Activated CD8-positive, alpha-beta T cell treated with anti-CD3 and anti-CD28 coated beads for 36 hours (primary cell): ENCODE data around the gene RAP1GDS1. TPM values are rescaled to one million over a fixed set of nuclear protein-coding genes. Genes with fewer than 3 reads are reported as not detected.

Experiments
- ATAC-seq: fragments of 200-7000 bp; cut with Tn5 transposase; one replicate; pipeline ENCODE4 v1.10.0; 2021; ENCODE audit warnings: mild to moderate bottlenecking, moderate library complexity
- CTCF ChIA-PET: fragments of 350-600 bp; sonication (Branson Sonifier 250); formaldehyde crosslinking; loops from one replicate; lab custom pipeline; 2021; ENCODE audit warnings: antibody characterized with exemption; lab: Charles Lee
- POLR2A ChIA-PET: fragments of 350-600 bp; sonication (Branson Sonifier 250); formaldehyde crosslinking; loops from one replicate; lab custom pipeline; 2021; ENCODE audit warnings: antibody characterized with exemption; lab: Charles Lee
- DNase-seq: peaks from one replicate; pipeline ENCODE4 v3.0.0-alpha.2; 2020
- H3K27ac Mint-ChIP-seq: one replicate; pipeline ENCODE4 v1.8.0; 2021; ENCODE audit warnings: mild to moderate bottlenecking, mixed read lengths
- H3K27me3 Mint-ChIP-seq: one replicate; pipeline ENCODE4 v1.8.0; 2021; ENCODE audit warnings: mixed read lengths
- H3K36me3 Mint-ChIP-seq: one replicate; pipeline ENCODE4 v1.8.0; 2021; ENCODE audit warnings: low read depth, mixed read lengths
- H3K4me1 Mint-ChIP-seq: one replicate; pipeline ENCODE4 v1.8.0; 2021; ENCODE audit warnings: low read depth, mixed read lengths
- H3K4me3 Mint-ChIP-seq: one replicate; pipeline ENCODE4 v1.8.0; 2021; ENCODE audit warnings: mild to moderate bottlenecking, moderate library complexity, mixed read lengths
- H3K9me3 Mint-ChIP-seq: one replicate; pipeline ENCODE4 v1.8.0; 2021; ENCODE audit warnings: mixed read lengths
- intact Hi-C: fragments of 100-400 bp; cut with micrococcal nuclease; formaldehyde crosslinking; loops from one replicate; pipeline ENCODE4 v1.10.0; 2022
- total RNA-seq, 2 experiments: library from RNA; stranded (reverse); gene quantifications; one replicate each; pipeline ENCODE4 v1.2.3, GENCODE V29; 2021
- TF ChIP-seq, protein P1 (sequence below): fragments of 200-600 bp; IDR thresholded peaks from one replicate; pipeline ENCODE4 v1.8.0; 2022; ENCODE audit warnings: antibody characterized with exemption, mild to moderate bottlenecking

The RAP1GDS1 gene
- total RNA-seq, 2 experiments from 2014 or later = 49.8 to 52.1 TPM

DNA sequence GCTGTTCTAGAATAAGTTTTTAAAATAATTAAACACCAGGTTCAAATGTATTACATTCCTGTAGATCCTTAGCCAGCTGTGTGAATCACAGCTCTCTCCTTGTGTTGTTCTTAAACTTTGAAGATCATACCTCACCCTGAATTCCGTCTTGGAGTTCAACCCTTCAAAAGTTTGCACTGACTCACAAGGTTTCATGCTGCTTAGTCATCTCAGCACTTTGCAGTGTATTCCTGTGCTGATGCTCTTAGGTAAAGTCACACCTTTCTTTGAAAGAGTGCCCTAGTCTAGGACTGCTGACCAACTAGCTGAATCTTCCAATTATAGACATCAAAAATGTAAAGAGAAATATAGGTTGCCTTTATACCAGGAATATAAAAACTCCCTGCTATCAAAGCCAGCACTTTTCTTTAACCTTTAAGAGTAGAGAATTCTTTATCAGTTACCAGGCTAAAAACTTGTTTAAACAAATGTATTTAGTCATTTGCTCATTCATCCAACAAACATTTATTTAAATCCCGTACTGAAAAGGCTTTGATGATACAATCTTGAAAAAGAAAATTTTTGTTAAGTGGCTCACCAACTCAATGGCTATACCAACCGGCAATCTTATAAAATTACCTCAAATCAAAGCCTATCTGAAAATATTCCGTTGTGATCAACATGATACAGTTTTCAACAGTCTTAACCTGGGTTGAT is 169.7 kb downstream of the RAP1GDS1 start:
- TF ChIP-seq, protein P1, sequence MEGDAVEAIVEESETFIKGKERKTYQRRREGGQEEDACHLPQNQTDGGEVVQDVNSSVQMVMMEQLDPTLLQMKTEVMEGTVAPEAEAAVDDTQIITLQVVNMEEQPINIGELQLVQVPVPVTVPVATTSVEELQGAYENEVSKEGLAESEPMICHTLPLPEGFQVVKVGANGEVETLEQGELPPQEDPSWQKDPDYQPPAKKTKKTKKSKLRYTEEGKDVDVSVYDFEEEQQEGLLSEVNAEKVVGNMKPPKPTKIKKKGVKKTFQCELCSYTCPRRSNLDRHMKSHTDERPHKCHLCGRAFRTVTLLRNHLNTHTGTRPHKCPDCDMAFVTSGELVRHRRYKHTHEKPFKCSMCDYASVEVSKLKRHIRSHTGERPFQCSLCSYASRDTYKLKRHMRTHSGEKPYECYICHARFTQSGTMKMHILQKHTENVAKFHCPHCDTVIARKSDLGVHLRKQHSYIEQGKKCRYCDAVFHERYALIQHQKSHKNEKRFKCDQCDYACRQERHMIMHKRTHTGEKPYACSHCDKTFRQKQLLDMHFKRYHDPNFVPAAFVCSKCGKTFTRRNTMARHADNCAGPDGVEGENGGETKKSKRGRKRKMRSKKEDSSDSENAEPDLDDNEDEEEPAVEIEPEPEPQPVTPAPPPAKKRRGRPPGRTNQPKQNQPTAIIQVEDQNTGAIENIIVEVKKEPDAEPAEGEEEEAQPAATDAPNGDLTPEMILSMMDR = no peak
- intact Hi-C loops = no loop called here
- ChIA-PET POLR2A (interaction anchor here (0.6 kb wide), 2 partner anchors 14 to 19 kb away, joined by 4 read pairs; no protein-coding TSS in a partner anchor), CTCF (interaction anchor here (0.9 to 1.6 kb wide), 3 partner anchors 10 to 51 kb away, joined by 3 read pairs; no protein-coding TSS in a partner anchor)
- Mint-ChIP-seq H3K4me1 (peaks cover 18% of the 10 kb centered on the region), H3K4me3 (no peak overlapping the region), H3K36me3 (peaks cover 16% of the 10 kb centered on the region), H3K27ac (no peak overlapping the region), H3K9me3 (peaks cover 5% of the 10 kb centered on the region), H3K27me3 (no peaks in the 10 kb centered on the region)
- DNase-seq = no peak
- ATAC-seq = peak; percentile 60

DNA sequence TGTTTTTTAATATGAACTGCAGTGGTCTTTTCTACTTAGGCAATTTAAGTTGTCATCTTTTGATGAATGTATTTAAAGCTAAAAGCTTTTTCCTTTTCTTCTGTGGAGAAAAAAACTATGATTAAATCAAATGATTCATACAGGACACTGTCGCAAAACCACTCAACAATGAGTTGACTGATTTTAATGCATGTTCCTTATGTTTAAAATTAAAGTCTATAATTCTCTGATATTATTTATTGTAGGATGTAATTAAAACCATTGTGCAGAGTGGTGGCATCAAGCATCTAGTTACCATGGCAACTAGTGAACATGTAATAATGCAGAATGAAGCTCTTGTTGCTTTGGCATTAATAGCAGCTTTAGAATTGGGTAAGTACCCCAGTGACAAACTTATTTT is 172.5 kb downstream of the RAP1GDS1 start:
- POLR2A ChIA-PET = no interaction called here
- TF ChIP-seq, protein P1 = no peak
- Mint-ChIP-seq H3K36me3 (peaks cover 18% of the 10 kb centered on the region), H3K27ac (no peak overlapping the region), H3K27me3 (no peaks in the 10 kb centered on the region), H3K4me3 (no peak overlapping the region), H3K4me1 (peaks cover 4% of the 10 kb centered on the region), H3K9me3 (no peaks in the 10 kb centered on the region)
- CTCF ChIA-PET = no interaction called here
- intact Hi-C loops = no loop called here
- DNase-seq (no peak), ATAC-seq (no peak)

DNA sequence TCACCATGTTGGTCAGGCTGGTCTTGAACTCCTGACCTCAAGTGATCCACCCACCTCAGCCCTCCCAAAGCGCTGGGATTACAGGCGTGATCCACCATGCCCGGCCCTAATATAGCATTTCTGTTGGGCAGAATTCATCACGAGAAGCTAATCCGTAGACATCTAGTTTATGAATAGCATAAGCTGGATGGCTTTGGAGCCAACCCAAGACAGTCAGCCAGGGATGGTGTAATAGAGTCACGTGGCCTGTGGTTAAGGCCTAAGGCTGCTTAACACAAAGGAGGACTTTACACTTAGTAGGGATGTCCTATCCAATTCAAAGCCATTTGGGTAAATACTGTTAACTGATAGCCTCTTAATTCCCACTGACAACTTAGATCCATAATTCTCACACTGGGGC is 173.6 kb downstream of the RAP1GDS1 start:
- ChIA-PET POLR2A (no interaction called here), CTCF (no interaction called here)
- peaks cover 4% of the 10 kb centered on the region for H3K4me1 Mint-ChIP-seq
- TF ChIP-seq, protein P1 = no peak
- H3K27me3 Mint-ChIP-seq = no peaks in the 10 kb centered on the region
- no peak overlapping the region for H3K27ac Mint-ChIP-seq
- ATAC-seq = no peak
- no peaks in the 10 kb centered on the region for H3K9me3 Mint-ChIP-seq
- intact Hi-C loops = no loop called here
- DNase-seq = no peak
- no peak overlapping the region for H3K4me3 Mint-ChIP-seq
- peaks cover 23% of the 10 kb centered on the region for H3K36me3 Mint-ChIP-seq

DNA sequence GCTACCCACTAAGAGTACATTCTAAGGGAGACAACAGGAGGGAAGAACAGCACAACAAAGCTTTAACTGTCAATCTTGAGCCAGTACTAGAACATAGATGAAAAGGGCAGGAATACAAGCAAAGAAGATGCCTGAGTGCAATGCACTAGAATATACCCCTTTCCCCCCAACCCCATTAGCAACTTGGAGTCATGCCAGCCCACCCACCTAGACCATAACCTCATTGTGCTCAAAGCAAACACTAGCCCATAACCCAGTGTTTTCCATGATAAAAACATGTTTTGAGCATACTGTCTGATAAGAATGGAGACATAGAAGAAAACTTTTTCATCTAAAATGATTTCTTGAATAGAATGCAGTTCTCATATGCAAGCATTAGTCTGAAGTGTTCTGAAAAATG is 183.2 kb downstream of the RAP1GDS1 start:
- intact Hi-C loops = loop anchor here (10.0 kb wide), 1 partner anchor 300 kb away; the partner anchor contains the start of gene STPG2
- no peak for ATAC-seq
- TF ChIP-seq, protein P1 = no peak
- no peaks in the 10 kb centered on the region for H3K9me3 Mint-ChIP-seq
- H3K36me3 Mint-ChIP-seq = peaks cover 30% of the 10 kb centered on the region
- ChIA-PET POLR2A (no interaction called here), CTCF (no interaction called here)
- no peak overlapping the region for H3K4me3 Mint-ChIP-seq
- H3K27ac Mint-ChIP-seq = no peak overlapping the region
- no peaks in the 10 kb centered on the region for H3K27me3 Mint-ChIP-seq
- no peak for DNase-seq
- peaks cover 34% of the 10 kb centered on the region for H3K4me1 Mint-ChIP-seq
